HepG2 (cell line): Measurements from ENCODE around the gene ZBTB7B. TPM values are rescaled to one million over a fixed set of nuclear protein-coding genes. Genes with fewer than 3 reads are reported as not detected.

Source experiments
- ARNT ChIP-seq: fragments of 450-650 bp; IDR thresholded peaks from 2 replicates; pipeline ENCODE4 v1.6.1; 2017
- BHLHE40 ChIP-seq: IDR thresholded peaks from 2 replicates; pipeline ENCODE4 v1.6.1; 2011; ENCODE audit warnings: low read length, improper control_type of control experiment
- CREB1 ChIP-seq, 2 experiments: fragments of 450-650 bp in 1 of 2; IDR thresholded peaks; 2 replicates each; pipeline ENCODE4 v1.6.1; 2016 to 2017; ENCODE audit warnings: control low read depth in 1 of 2, mild to moderate bottlenecking in 1 of 2, missing compliant biosample characterization in 1 of 2, missing genetic modification characterization in 1 of 2
- DMAP1 ChIP-seq: IDR thresholded peaks from 2 replicates; pipeline ENCODE4 v1.6.1; 2016
- FIP1L1 ChIP-seq: fragments of 200-400 bp; formaldehyde crosslinking; IDR thresholded peaks from 2 replicates; pipeline ENCODE4 v1.6.1; 2018; ENCODE audit warnings: low read depth, mild to moderate bottlenecking, low read length, moderate library complexity, borderline replicate concordance; ENCODE audit not compliant: insufficient read depth
- FOXC1 ChIP-seq: sonication (generic); formaldehyde crosslinking; IDR thresholded peaks from 2 replicates; pipeline ENCODE4 v1.8.0; 2022; ENCODE audit warnings: mild to moderate bottlenecking, missing genetic modification reagents, borderline replicate concordance
- HCFC1 ChIP-seq: fragments of 150-350 bp; IDR thresholded peaks from 2 replicates; pipeline ENCODE4 v1.6.1; 2014; ENCODE audit warnings: low read depth, low read length
- HNF1B ChIP-seq: sonication (generic); formaldehyde crosslinking; IDR thresholded peaks from 2 replicates; pipeline ENCODE4 v1.5.1; 2020; ENCODE audit warnings: mild to moderate bottlenecking, moderate library complexity, missing genetic modification reagents
- HNRNPK ChIP-seq: fragments of 200-400 bp; formaldehyde crosslinking; IDR thresholded peaks from 2 replicates; pipeline ENCODE4 v1.6.1; 2018; ENCODE audit warnings: low read length, low read depth, moderate library complexity, mild to moderate bottlenecking; ENCODE audit not compliant: poor library complexity, severe bottlenecking
- HNRNPUL1 ChIP-seq: fragments of 200-400 bp; formaldehyde crosslinking; IDR thresholded peaks from 2 replicates; pipeline ENCODE4 v1.6.1; 2017; ENCODE audit warnings: low read depth, mild to moderate bottlenecking, low read length, moderate library complexity
- JARID2 ChIP-seq: sonication (generic); formaldehyde crosslinking; IDR thresholded peaks from 2 replicates; pipeline ENCODE4 v1.8.1; 2023; ENCODE audit warnings: missing genetic modification reagents, inconsistent platforms; ENCODE audit not compliant: insufficient replicate concordance
- KDM5A ChIP-seq: fragments of 200-600 bp; sonication (generic); IDR thresholded peaks from 2 replicates; pipeline ENCODE4 v1.7.0; 2018; ENCODE audit warnings: antibody characterized with exemption, mild to moderate bottlenecking, low read length, borderline replicate concordance
- MED1 ChIP-seq: sonication (generic); formaldehyde crosslinking; IDR thresholded peaks from 2 replicates; pipeline ENCODE4 v1.4.0; 2020; ENCODE audit warnings: missing genetic modification reagents
- MTA1 ChIP-seq: sonication (generic); formaldehyde crosslinking; IDR thresholded peaks from 2 replicates; pipeline ENCODE4 v1.4.0; 2020; ENCODE audit warnings: missing genetic modification reagents, mild to moderate bottlenecking, borderline replicate concordance
- SATB2 ChIP-seq: sonication (generic); formaldehyde crosslinking; IDR thresholded peaks from 2 replicates; pipeline ENCODE4 v1.5.0; 2020; ENCODE audit warnings: missing genetic modification reagents
- TFDP1 ChIP-seq: IDR thresholded peaks from 2 replicates; pipeline ENCODE4 v1.6.1; 2016; ENCODE audit warnings: missing compliant biosample characterization, missing genetic modification reagents, borderline replicate concordance
- YY1 ChIP-seq: IDR thresholded peaks from 2 replicates; pipeline ENCODE4 v1.6.1; 2011; ENCODE audit warnings: low read length, low read depth, moderate library complexity, mild to moderate bottlenecking; ENCODE audit not compliant: insufficient read depth, insufficient replicate concordance
- ZGPAT ChIP-seq: IDR thresholded peaks from 2 replicates; pipeline ENCODE4 v1.6.1; 2016; ENCODE audit warnings: mild to moderate bottlenecking
- ZKSCAN1 ChIP-seq: fragments of 150-350 bp; IDR thresholded peaks from 2 replicates; pipeline ENCODE4 v1.6.1; 2014; ENCODE audit warnings: low read length
- ZNF136 ChIP-seq: sonication (generic); formaldehyde crosslinking; IDR thresholded peaks from 2 replicates; pipeline ENCODE4 v1.8.1; 2022; ENCODE audit warnings: low read depth, mild to moderate bottlenecking, moderate library complexity, missing genetic modification reagents
- ZNF343 ChIP-seq: sonication (generic); formaldehyde crosslinking; IDR thresholded peaks from 2 replicates; pipeline ENCODE4 v1.4.0; 2020; ENCODE audit warnings: mild to moderate bottlenecking, missing genetic modification reagents
- ZNF414 ChIP-seq: sonication (generic); formaldehyde crosslinking; IDR thresholded peaks from 2 replicates; pipeline ENCODE4 v1.5.0; 2020; ENCODE audit warnings: missing genetic modification reagents
- ZNF691 ChIP-seq: sonication (generic); formaldehyde crosslinking; IDR thresholded peaks from 2 replicates; pipeline ENCODE4 v1.4.0; 2020; ENCODE audit warnings: missing genetic modification reagents, low read depth, mild to moderate bottlenecking, borderline replicate concordance
- polyA plus RNA-seq, 8 experiments: library from polyadenylated mRNA; depleted of rRNA in 3 of 8; stranded (reverse) in 7 of 8; unstranded in 1 of 8; fragments of >200 nt; fragmentation: Illumina TruSeq in 4 of 8; extraction: Trizol in 4 of 8; gene quantifications; 2 replicates each; pipeline versions ENCODE4 v1.2.1 to v1.2.3, GENCODE V29; 2011 to 2016; ENCODE audit warnings: low read depth in 4 of 8, missing spikeins in 1 of 8, mixed read lengths in 1 of 8; ENCODE audit not compliant: insufficient read depth in 1 of 8
- total RNA-seq, 5 experiments: library from RNA; depleted of rRNA; stranded (reverse); fragments of >200 nt; fragmentation: Illumina TruSeq; extraction: Trizol; gene quantifications; 2 replicates each; pipeline ENCODE4 v1.2.3, GENCODE V29; 2016; ENCODE audit warnings: low read depth in 1 of 5

Gene ZBTB7B
- total and polyA plus RNA-seq, 2 of the 13 experiments (the other 11 are each of a cell fraction or from before 2014, with no cell fraction given), result 15.5 to 17.5 TPM

- TF ChIP-seq KDM5A (peak; percentile 14; the same call in 1 of the 2 replicates), YY1 (peak; percentile 63), HNRNPK (peak; percentile 95), ARNT (no peak), DMAP1 (CRISPR knock-in tag) (peak; percentile 89), FIP1L1 (0 out of 2 replicates have a peak, but pooled peaks have one; percentile 37), ZGPAT (CRISPR knock-in tag) (peak; percentile 93), ZNF414 (CRISPR knock-in tag) (peak; percentile 69), MED1 (peak; percentile 93), BHLHE40 (0 out of 2 replicates have a peak, but pooled peaks have one; percentile 3), JARID2 (CRISPR knock-in tag) (no peak), MTA1 (peak; percentile 68; the same call in 1 of the 2 replicates), TFDP1 (CRISPR knock-in tag) (peak; percentile 27; the same call in 1 of the 2 replicates), CREB1 (IDR thresholded peaks at IDR 0.05) (peak; percentile 49), CREB1 (CRISPR knock-in tag; IDR thresholded peaks at IDR 0.05) (peak; percentile 48; the same call in 1 of the 2 replicates), ZNF136 (CRISPR knock-in tag) (peak; percentile 56; the same call in 1 of the 2 replicates), FOXC1 (CRISPR knock-in tag) (0 out of 2 replicates have a peak, but pooled peaks have one; percentile 42), HCFC1 (peak; percentile 47; the same call in 1 of the 2 replicates), HNRNPUL1 (0 out of 2 replicates have a peak, but pooled peaks have one; percentile 44), SATB2 (0 out of 2 replicates have a peak, but pooled peaks have one; percentile 5), HNF1B (CRISPR knock-in tag) (peak; percentile 71), ZNF343 (CRISPR knock-in tag) (no peak), ZKSCAN1 (no peak), ZNF691 (CRISPR knock-in tag) (peak; percentile 82)
These were observed 1.7 kb upstream of the ZBTB7B start (continued) for GRCh38 chr1:155000726-155001424.
